ENCODE measurements around the gene GNB1L. TPM values are rescaled to one million over a fixed set of nuclear protein-coding genes. Genes with fewer than 3 reads are reported as not detected.

The GNB1L gene
- total and polyA plus RNA-seq, 9 of the 15 experiments (the other 6 are each of a cell fraction or from before 2014, with no cell fraction given): 0.56 to 50.5 (median 10.2) TPM

DNA sequence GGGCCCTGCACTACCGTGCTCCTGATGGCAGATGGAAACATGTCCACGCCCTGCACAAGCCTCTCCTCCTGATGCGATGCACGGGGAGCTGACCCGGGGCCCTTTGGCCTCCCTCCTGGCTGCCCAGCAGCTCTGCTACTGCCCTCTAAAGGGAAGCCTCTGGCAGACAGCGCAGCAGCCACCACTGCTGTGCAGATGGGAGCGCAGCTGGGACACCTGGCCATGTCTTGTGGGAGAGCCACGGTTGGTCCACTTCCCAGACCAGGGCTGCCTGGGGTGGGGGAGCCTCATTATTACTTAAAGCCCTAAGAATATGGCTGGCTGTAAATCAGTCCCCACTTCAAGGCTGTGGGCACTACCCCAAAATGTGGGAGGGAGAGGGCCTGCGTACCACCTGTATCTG, 55.8 kb downstream of the GNB1L start (continued):
- TF ChIP-seq LEF1 (IDR thresholded peaks at IDR 0.05) (no peak), ZNF324 (CRISPR knock-in tag; IDR thresholded peaks at IDR 0.05) (no peak), BHLHE40 (IDR thresholded peaks at IDR 0.05; ENCODE audit: low read length) (peak; percentile 30; the same call in 1 of the 2 replicates)

DNA sequence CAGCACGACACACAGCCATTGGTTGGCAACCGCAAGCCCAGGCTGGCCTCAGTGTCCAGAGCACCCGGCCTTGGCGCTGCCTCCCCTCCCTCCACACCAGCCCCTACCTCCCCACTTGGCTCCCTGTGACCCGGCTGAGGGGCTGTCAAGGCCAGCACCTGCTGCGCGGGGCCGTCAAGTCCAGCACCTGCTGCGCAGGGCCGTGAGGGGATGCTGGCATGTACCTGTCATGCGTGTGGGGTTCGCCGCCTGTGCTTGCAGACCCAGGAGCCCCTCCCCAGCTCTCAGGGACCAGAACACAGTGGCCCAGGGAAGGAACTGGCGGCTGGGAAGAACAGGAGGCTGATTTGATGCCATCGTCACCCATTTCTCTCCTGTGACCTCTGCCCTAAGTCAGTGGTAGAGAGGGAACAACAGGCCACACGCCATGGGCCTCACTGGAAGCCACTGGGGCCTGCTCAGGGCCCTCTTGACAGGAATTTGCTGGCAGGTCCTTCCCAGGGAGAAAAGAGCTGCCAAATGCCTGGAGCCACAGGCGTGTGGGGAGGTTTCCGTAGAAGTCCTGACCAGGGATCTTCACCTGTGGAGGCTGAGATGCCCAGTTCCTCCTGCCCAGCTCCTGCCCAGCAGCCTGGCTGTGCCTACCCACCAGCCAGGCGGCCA, 56.5 kb downstream of the GNB1L start:
- ChIA-PET CTCF (ENCODE audit: low intra/inter-chr PET ratio) (no interaction called here), POLR2A (interaction anchor here (0.6 to 6.8 kb wide), 10 partner anchors 9 to 926 kb away, joined by 3 to 43 read pairs (median 3); no protein-coding TSS in a partner anchor)
- no peak overlapping the region for H3K4me3 ChIP-seq
- BruUV-seq (replicated peaks): no TSS peak
- H3K9ac ChIP-seq (ENCODE audit: insufficient read depth in 1 of 2, low read depth in 2 of 2, low read length in 2 of 2): peak overlapping the region in 1 of 2 experiments; percentile 72; a peak in 2 of 4 replicates
- H3K36me3 ChIP-seq (ENCODE audit: control insufficient read depth, insufficient read depth, low read length): no peaks in the 10 kb centered on the region
- intact Hi-C loops (cut with micrococcal nuclease) (no loop called here), in situ Hi-C loops (cut with MboI) (no loop called here)
- no peaks in the 10 kb centered on the region for H3K27me3 ChIP-seq (ENCODE audit: control insufficient read depth in 2 of 2, insufficient read depth in 2 of 2, low read length in 2 of 2)
- ATAC-seq (no peak), FAIRE-seq (no peak), DNase-seq (ENCODE audit: extremely low read depth in 1 of 4, low spot score in 3 of 4) (no peak)
- H3K4me1 ChIP-seq (replicated peaks in 1 of 2; ENCODE audit: control insufficient read depth in 2 of 2, insufficient read depth in 2 of 2, low read length in 2 of 2): peaks cover 0 to 51% of the 10 kb centered on the region in 2 experiments; a peak in 1 of 5 replicates
- no peak overlapping the region for H2AFZ ChIP-seq (ENCODE audit: low read depth, low read length)
- 0 out of 2 replicates have a peak, but pooled peaks cover 4% of the 10 kb centered on the region for H4K20me1 ChIP-seq (replicated peaks; ENCODE audit: control insufficient read depth, insufficient read depth, low read length)
- H3K4me2 ChIP-seq (ENCODE audit: insufficient read depth, low read length): no peak overlapping the region
- no peaks in the 10 kb centered on the region for H3K9me1 ChIP-seq (ENCODE audit: control insufficient read depth, insufficient read depth, low read length)
- no peaks in the 10 kb centered on the region for H3K9me3 ChIP-seq (replicated peaks; ENCODE audit: control insufficient read depth, insufficient read depth, low read depth, low read length)
- H3K27ac ChIP-seq (ENCODE audit: extremely low read depth, low read depth, low read length): no peak overlapping the region
- H3K79me2 ChIP-seq (ENCODE audit: control insufficient read depth, insufficient read depth, low read length): no peaks in the 10 kb centered on the region
- 70% methylated on average over 19 of the region's 19 CpGs for WGBS (ENCODE audit: insufficient coverage, low coverage, missing lambda C conversion rate)
- TF ChIP-seq, protein P1, sequence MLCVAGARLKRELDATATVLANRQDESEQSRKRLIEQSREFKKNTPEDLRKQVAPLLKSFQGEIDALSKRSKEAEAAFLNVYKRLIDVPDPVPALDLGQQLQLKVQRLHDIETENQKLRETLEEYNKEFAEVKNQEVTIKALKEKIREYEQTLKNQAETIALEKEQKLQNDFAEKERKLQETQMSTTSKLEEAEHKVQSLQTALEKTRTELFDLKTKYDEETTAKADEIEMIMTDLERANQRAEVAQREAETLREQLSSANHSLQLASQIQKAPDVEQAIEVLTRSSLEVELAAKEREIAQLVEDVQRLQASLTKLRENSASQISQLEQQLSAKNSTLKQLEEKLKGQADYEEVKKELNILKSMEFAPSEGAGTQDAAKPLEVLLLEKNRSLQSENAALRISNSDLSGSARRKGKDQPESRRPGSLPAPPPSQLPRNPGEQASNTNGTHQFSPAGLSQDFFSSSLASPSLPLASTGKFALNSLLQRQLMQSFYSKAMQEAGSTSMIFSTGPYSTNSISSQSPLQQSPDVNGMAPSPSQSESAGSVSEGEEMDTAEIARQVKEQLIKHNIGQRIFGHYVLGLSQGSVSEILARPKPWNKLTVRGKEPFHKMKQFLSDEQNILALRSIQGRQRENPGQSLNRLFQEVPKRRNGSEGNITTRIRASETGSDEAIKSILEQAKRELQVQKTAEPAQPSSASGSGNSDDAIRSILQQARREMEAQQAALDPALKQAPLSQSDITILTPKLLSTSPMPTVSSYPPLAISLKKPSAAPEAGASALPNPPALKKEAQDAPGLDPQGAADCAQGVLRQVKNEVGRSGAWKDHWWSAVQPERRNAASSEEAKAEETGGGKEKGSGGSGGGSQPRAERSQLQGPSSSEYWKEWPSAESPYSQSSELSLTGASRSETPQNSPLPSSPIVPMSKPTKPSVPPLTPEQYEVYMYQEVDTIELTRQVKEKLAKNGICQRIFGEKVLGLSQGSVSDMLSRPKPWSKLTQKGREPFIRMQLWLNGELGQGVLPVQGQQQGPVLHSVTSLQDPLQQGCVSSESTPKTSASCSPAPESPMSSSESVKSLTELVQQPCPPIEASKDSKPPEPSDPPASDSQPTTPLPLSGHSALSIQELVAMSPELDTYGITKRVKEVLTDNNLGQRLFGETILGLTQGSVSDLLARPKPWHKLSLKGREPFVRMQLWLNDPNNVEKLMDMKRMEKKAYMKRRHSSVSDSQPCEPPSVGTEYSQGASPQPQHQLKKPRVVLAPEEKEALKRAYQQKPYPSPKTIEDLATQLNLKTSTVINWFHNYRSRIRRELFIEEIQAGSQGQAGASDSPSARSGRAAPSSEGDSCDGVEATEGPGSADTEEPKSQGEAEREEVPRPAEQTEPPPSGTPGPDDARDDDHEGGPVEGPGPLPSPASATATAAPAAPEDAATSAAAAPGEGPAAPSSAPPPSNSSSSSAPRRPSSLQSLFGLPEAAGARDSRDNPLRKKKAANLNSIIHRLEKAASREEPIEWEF (CRISPR knock-in tag; IDR thresholded peaks at IDR 0.05): no peak
- TF ChIP-seq NR1H2 (CRISPR knock-in tag; IDR thresholded peaks at IDR 0.05): no peak
- TF ChIP-seq ATF7 (IDR thresholded peaks at IDR 0.05): no peak
- TF ChIP-seq, protein P2, sequence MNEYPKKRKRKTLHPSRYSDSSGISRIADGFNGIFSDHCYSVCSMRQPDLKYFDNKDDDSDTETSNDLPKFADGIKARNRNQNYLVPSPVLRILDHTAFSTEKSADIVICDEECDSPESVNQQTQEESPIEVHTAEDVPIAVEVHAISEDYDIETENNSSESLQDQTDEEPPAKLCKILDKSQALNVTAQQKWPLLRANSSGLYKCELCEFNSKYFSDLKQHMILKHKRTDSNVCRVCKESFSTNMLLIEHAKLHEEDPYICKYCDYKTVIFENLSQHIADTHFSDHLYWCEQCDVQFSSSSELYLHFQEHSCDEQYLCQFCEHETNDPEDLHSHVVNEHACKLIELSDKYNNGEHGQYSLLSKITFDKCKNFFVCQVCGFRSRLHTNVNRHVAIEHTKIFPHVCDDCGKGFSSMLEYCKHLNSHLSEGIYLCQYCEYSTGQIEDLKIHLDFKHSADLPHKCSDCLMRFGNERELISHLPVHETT (CRISPR knock-in tag; conservative IDR thresholded peaks at IDR 0.05 in 1 of 2, IDR thresholded peaks at IDR 0.05 in 1 of 2): no peak
- no peak for TF ChIP-seq SAP30 (IDR thresholded peaks at IDR 0.05; ENCODE audit: borderline replicate concordance, insufficient read depth, low read depth, low read length, poor library complexity, severe bottlenecking)
- TF ChIP-seq MAZ (CRISPR knock-in tag; conservative IDR thresholded peaks at IDR 0.05 in 1 of 2, IDR thresholded peaks at IDR 0.05 in 1 of 2): 0 out of 4 replicates have a peak, but pooled peaks of 1 of the 2 experiments have one; percentile 13
- no peak for TF ChIP-seq PML (IDR thresholded peaks at IDR 0.05; ENCODE audit: low read length)
